Left kidney (tissue), 2 donors: ENCODE results near the gene TRUB2. TPM values are rescaled to one million over a fixed set of nuclear protein-coding genes. Genes with fewer than 3 reads are reported as not detected.

Experiments
- DNase-seq: peaks from one replicate; pipeline ENCODE4 v3.0.0-alpha.2; 2013
- polyA plus RNA-seq: library from polyadenylated mRNA; unstranded; fragments of 120-200 nt; gene quantifications from one replicate; pipeline ENCODE4 v1.2.1, GENCODE V29; 2013; ENCODE audit not compliant: insufficient read length

TRUB2 gene
- polyA plus RNA-seq, 1 donor = 37.6 TPM

GRCh38 chr9:128274245-128274644 is 48.0 kb downstream of the TRUB2 start:
- DNase-seq = no peak

- no peak for DNase-seq
These were observed 50.7 kb downstream of the TRUB2 start for GRCh38 chr9:128271512-128271911.

DNA sequence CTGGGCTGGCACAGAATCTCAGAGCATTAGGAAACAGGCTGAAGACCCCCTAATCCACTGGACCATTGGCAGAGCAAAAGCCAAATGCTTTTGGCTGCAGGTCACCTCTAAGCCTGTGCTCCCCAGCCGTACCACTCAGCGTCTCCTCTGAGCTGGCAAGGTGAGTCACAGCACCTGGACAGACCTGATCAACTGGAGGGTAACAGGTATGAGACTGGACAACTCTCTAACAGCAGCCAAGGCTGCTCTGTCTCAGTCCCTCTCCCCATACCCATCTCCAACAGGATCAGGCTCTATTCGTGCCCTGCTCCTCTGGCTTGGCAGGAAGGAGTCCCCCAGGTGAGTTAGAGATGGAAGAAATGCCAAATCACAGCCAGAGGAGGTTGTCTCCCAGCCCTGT is 51.1 kb downstream of the TRUB2 start:
- DNase-seq = no peak

DNA sequence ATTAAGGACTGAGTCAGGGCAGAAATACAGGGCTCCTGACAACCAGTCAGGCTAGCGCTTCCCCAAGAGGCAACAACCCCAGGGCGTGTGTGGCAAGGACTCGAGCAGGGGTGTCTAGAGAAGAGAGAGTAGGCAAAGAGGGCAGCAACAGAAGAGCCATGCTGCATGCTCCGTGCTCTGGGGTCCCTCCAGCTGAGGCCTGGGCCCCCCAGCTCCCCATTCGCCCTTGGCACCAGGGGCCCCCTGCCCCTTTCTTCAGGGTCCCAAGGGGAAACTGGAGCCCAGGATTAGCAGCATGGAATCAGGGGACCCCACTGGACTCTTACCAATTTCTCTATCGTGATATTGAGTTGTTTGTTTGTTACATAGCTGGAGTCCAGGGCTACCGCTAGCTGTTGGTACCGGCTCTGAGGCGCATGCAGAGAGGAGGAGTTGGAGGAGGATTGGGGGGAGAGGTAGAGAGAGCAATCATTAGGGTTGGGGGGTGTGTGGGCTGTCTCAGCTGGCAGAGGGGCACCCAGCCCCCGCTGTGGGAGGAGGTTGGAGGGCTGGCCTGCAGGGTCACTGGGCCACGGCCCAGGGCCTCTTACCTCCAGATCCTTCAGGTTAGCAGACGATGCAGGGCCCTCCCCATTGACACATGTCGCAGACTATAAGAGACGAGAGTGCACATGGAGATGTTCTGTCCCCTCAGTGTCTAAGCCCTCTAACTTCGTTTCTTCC is 55.2 kb downstream of the TRUB2 start:
- no peak for DNase-seq

DNA sequence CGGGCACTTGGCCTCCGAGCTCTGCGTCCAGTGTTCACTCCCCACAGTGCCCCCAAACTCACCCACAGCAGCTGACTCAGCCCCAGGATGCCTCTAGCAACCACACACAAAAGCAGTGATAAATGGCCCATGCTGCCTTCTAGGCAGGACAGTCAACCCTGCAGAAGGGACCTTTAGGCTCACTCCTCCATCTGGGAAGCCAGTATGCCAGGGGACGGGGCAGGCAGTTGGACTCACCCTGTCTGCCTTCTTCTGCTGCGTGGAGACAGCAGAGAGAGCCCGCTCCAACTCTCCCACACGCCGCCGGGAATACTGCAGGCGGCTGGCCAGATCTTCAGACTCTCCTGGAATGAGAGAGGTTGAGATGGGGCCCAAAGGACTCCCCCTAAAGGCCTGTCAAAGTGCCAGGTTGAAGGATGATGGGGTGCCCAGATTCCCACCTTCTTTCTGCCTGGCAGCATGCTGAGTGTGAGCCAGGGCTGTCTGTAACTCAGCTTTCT is 56.8 kb downstream of the TRUB2 start:
- DNase-seq = no peak

- DNase-seq = no peak
These were observed 59.6 kb downstream of the TRUB2 start for GRCh38 chr9:128262687-128263086.

- DNase-seq = no peak
These were observed 61.9 kb downstream of the TRUB2 start for GRCh38 chr9:128260340-128260739.

DNA sequence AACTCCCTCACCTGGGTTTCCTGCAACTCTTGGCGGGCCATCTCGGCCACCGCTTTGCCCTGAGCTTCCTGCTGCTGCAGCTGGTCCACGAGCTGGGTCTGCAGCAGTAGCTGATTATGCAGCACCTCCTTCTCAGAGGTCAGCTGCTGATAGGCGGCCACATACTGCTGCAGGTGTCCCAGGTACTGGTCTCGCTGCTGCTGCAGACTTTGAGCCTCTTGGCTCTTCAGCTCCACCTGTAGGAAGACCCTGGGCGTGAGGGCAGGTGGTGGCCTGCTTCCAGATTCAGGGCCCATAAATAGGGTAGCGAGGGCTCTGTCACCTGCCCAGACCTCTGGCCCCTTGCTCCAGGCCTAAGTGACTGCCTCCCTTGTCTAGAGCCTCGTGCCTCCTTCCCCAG is 63.1 kb downstream of the TRUB2 start:
- DNase-seq = no peak

DNA sequence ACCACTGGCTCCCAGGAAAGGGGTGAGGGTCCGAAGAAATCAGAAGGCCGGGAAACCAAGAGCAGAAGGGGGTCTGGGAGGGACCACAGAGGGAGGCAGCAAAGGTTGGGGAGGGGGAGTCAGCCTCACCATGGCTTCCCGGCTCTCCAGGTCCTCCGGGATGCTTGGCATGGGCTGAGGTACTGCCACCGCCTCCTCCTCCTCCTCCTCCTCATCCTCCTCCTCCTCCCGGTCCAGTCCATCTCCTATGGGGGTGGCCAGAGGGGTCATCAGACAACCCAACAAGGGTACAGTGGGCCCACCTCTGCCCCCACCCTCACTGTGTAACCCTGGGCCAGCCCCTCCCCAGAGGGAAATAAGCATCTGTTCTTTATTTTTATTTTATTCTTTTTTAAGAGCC is 63.9 kb downstream of the TRUB2 start:
- DNase-seq = no peak

- no peak for DNase-seq
These were observed 64.3 kb downstream of the TRUB2 start for GRCh38 chr9:128257907-128258306.

GRCh38 chr9:128257086-128257825 is 65.0 kb downstream of the TRUB2 start:
- no peak for DNase-seq

Other genes starting within 250 kb of the TRUB2 start
- 37.9 TPM for gene PTGES2, start 194.7 kb downstream of the TRUB2 start, polyA plus RNA-seq
- gene LCN2, start 173.0 kb downstream of the TRUB2 start, polyA plus RNA-seq = 0.75 TPM
- gene BBLN, start 162.2 kb downstream of the TRUB2 start, polyA plus RNA-seq = 31.8 TPM
- gene CIZ1, start 130.9 kb downstream of the TRUB2 start, polyA plus RNA-seq = 139 TPM
- 231 TPM for gene DNM1, start 119.1 kb downstream of the TRUB2 start, polyA plus RNA-seq
- 92.5 TPM for gene GOLGA2, start 46.4 kb downstream of the TRUB2 start, polyA plus RNA-seq
- 31.6 TPM for gene SWI5, start 46.2 kb downstream of the TRUB2 start, polyA plus RNA-seq
- gene COQ4, start 392 bp upstream of the TRUB2 start, polyA plus RNA-seq = 83.2 TPM
- gene SLC27A4, start 18.1 kb upstream of the TRUB2 start, polyA plus RNA-seq = 16.7 TPM
- gene URM1, start 48.9 kb upstream of the TRUB2 start, polyA plus RNA-seq = 53.6 TPM
- gene CERCAM, start 98.4 kb upstream of the TRUB2 start, polyA plus RNA-seq = 34.9 TPM
- 58.3 TPM for gene ODF2, start 133.6 kb upstream of the TRUB2 start, polyA plus RNA-seq
- 34.2 TPM for gene GLE1, start 182.3 kb upstream of the TRUB2 start, polyA plus RNA-seq
- gene SPTAN1, start 230.1 kb upstream of the TRUB2 start, polyA plus RNA-seq = 407 TPM